Heart left ventricle (tissue), 16 donors: Measurements from ENCODE around the gene CASQ2. TPM values are rescaled to one million over a fixed set of nuclear protein-coding genes. Genes with fewer than 3 reads are reported as not detected.

Experiments used
- ATAC-seq, 4 donors: fragments of 200-7000 bp; cut with Tn5 transposase; one replicate each; pipeline ENCODE4 v1.9.1; 2020 to 2022; ENCODE audit warnings: moderate library complexity in 4 of 4, mild to moderate bottlenecking in 3 of 4, moderate number of reproducible peaks in 1 of 4
- DNase-seq, 5 donors: peaks; one replicate each; pipeline ENCODE4 v3.0.0-alpha.2; 2020
- H3K27ac ChIP-seq, 12 donors: fragments of 200-600 bp; sonication (generic) in 4 of 12; one replicate each; pipeline versions ENCODE4 v1.5.0 to v1.8.0; 2016 to 2022; ENCODE audit warnings: mild to moderate bottlenecking in 2 of 12
- H3K27me3 ChIP-seq, 9 donors: fragments of 200-600 bp; sonication (generic) in 2 of 9; one replicate each; pipeline versions ENCODE4 v1.5.1 to v1.8.0; 2016 to 2022; ENCODE audit warnings: mild to moderate bottlenecking in 3 of 9
- H3K36me3 ChIP-seq, 9 donors: fragments of 200-600 bp; sonication (generic) in 2 of 9; one replicate each; pipeline versions ENCODE4 v1.5.0 to v1.8.0; 2018 to 2022; ENCODE audit warnings: mild to moderate bottlenecking in 2 of 9
- H3K4me1 ChIP-seq, 12 donors: fragments of 200-600 bp; sonication (generic) in 4 of 12; one replicate each; pipeline versions ENCODE4 v1.5.0 to v1.8.0; 2016 to 2022; ENCODE audit warnings: mild to moderate bottlenecking in 3 of 12
- H3K4me3 ChIP-seq, 12 donors: fragments of 200-600 bp; sonication (generic) in 4 of 12; one replicate each; pipeline versions ENCODE4 v1.5.0 to v1.8.0; 2017 to 2022; ENCODE audit warnings: mild to moderate bottlenecking in 9 of 12, moderate library complexity in 4 of 12
- H3K9me3 ChIP-seq, 12 donors: fragments of 200-600 bp; sonication (generic) in 4 of 12; one replicate each; pipeline versions ENCODE4 v1.5.0 to v1.8.0; 2016 to 2022; ENCODE audit warnings: mild to moderate bottlenecking in 1 of 12
- CTCF ChIP-seq, 12 donors: fragments of 200-600 bp; sonication (generic) in 4 of 12; IDR thresholded peaks; one replicate each; pipeline versions ENCODE4 v1.5.0 to v1.8.0; 2018 to 2022; ENCODE audit warnings: antibody characterized with exemption in 12 of 12, mild to moderate bottlenecking in 5 of 12
- POLR2A ChIP-seq, 2 donors: fragments of 450-650 bp; IDR thresholded peaks; one replicate each; pipeline ENCODE4 v1.6.1; 2017; ENCODE audit warnings: antibody characterized with exemption in 2 of 2, mild to moderate bottlenecking in 2 of 2, moderate library complexity in 2 of 2
- WGBS, 4 donors: extraction: QIAGEN DNeasy Blood & Tissue Kit in 2 of 4; methylation state at CpG; one replicate each; pipeline versions ENCODE4 v1.1.5 to v1.1.7; 2013 to 2018; 5-methylcytosine and 5-hydroxymethylcytosine counted together
- intact Hi-C, 10 donors: fragments of 100-400 bp; cut with DNase I; formaldehyde crosslinking; loops; one replicate each; pipeline versions ENCODE4 v1.11.1 to v1.14.2; 2022
- polyA plus RNA-seq, 2 donors: library from polyadenylated mRNA; stranded (reverse); fragments of 200-250 nt; gene quantifications; one replicate each; pipeline ENCODE4 v1.2.3, GENCODE V29; 2013
- total RNA-seq, 9 donors: library from RNA; depleted of rRNA in 2 of 9; stranded (reverse); fragments of >200 nt in 2 of 9; fragmentation: NEBNext Ultra II Directional in 3 of 9; extraction: Animal tissue kit (Norgen Biotek cat#: 25700) in 3 of 9; gene quantifications; one replicate each; pipeline versions ENCODE4 v1.1.0 to v1.2.4, GENCODE V29; 2016 to 2023
- donor health status: ischemic (EF 13 %, LVEDD 7.1; RV severe dilation, severe dysfunction).
- donor health status: healthy with polysubstance abuse.
- donor health status: DM: no; HTN: yes; CAD: no.
- donor health status: DM: no; HTN: no; CAD: no.
- donor health status: ischemic (EF 25% LVEDD 6.9; RV normal size, moderate dysfunction).
- donor health status: ischemic (EF 25% LVEDD 5.7; RV mildly dilated, moderate dysfunction).
- donor health status: healthy.
- donor health status: DM: yes; HTN: yes; CAD: no.
- donor health status: ischemic (EF 35%, LVEDD 5.7; RV mildly dilated, moderate dysfunction).
- donor health status: nonischemic (EF 11% LVEDD 7.7; RV severe dilation, severe dysfunction).
- donor health status: DM: yes; HTN: yes; CAD: no.
- donor health status: PGD.
- donor health status: ischemic (EF 29% LVEDD 5.4; RV normal size, mild dysfunction).
- donor health status: nonischemic (EF 23%, LVEDD 6.1; RV moderate dilation, normal function).

CASQ2 gene
- total and polyA plus RNA-seq, 11 donors = 444 to 1,692 (median 895) TPM

- intact Hi-C loops = no loop called here
These were observed 113.7 kb downstream of the CASQ2 start for GRCh38 chr1:115654663-115655305.

GRCh38 chr1:115654125-115654524 lies 114.4 kb downstream of the CASQ2 start:
- WGBS, 4 donors = 78 to 89% (median 82%) methylated on average over 3 of the region's 3 CpGs

More at GRCh38 chr1:115654663-115655305, 113.7 kb downstream of the CASQ2 start:
- Histone ChIP-seq H3K4me3 (peak overlapping the region in 2 of 12 donors; percentile 7 to 8), H3K4me1 (peaks cover 5 to 60% (median 41%) of the 10 kb centered on the region in 12 donors), H3K9me3 (no peaks in the 10 kb centered on the region), H3K36me3 (peaks cover 0 to 28% (median 18%) of the 10 kb centered on the region in 9 donors), H3K27ac (peak overlapping the region in 10 of 12 donors; percentile 27 to 68 (median 46)), H3K27me3 (no peaks in the 10 kb centered on the region)
- 45 to 54% (median 50%) methylated on average over 14 of the region's 14 CpGs for WGBS, 4 donors
- peak in 4 of 5 donors; percentile 34 to 58 (median 46) for DNase-seq
- TF ChIP-seq POLR2A (IDR thresholded peaks at IDR 0.05) (no peak), CTCF (IDR thresholded peaks at IDR 0.05) (no peak)
- ATAC-seq = peak in 3 of 4 donors; percentile 70 to 78 (median 77)

GRCh38 chr1:115652236-115652788 lies 116.2 kb downstream of the CASQ2 start:
- H3K9me3 ChIP-seq = no peaks in the 10 kb centered on the region
- TF ChIP-seq POLR2A (IDR thresholded peaks at IDR 0.05) (no peak), CTCF (IDR thresholded peaks at IDR 0.05) (no peak)
- peaks cover 0 to 24% (median 16%) of the 10 kb centered on the region in 9 donors for H3K36me3 ChIP-seq
- H3K4me3 ChIP-seq = no peak overlapping the region
- 51 to 82% (median 75%) methylated on average over 2 of the region's 2 CpGs for WGBS, 4 donors
- no peaks in the 10 kb centered on the region for H3K27me3 ChIP-seq
- H3K27ac ChIP-seq = no peak overlapping the region
- DNase-seq (peak in 1 of 5 donors; percentile 38), ATAC-seq (peak; percentile 35 to 58 (median 43))
- intact Hi-C loops = no loop called here
- H3K4me1 ChIP-seq = peaks cover 5 to 78% (median 62%) of the 10 kb centered on the region in 12 donors

More at GRCh38 chr1:115654125-115654524, 114.4 kb downstream of the CASQ2 start:
- Histone ChIP-seq H3K9me3 (no peaks in the 10 kb centered on the region), H3K4me3 (no peak overlapping the region), H3K4me1 (peaks cover 5 to 66% (median 46%) of the 10 kb centered on the region in 12 donors), H3K36me3 (peaks cover 0 to 24% (median 16%) of the 10 kb centered on the region in 9 donors), H3K27ac (peak overlapping the region in 1 of 12 donors; percentile 51), H3K27me3 (no peaks in the 10 kb centered on the region)
- TF ChIP-seq CTCF (IDR thresholded peaks at IDR 0.05) (no peak), POLR2A (IDR thresholded peaks at IDR 0.05) (no peak)
- ATAC-seq (no peak), DNase-seq (no peak)
- intact Hi-C loops = no loop called here

GRCh38 chr1:115651391-115651790 lies 117.1 kb downstream of the CASQ2 start:
- DNase-seq = no peak
- Histone ChIP-seq H3K27ac (no peak overlapping the region), H3K27me3 (no peaks in the 10 kb centered on the region), H3K4me3 (no peak overlapping the region), H3K4me1 (peaks cover under 1 to 78% (median 60%) of the 10 kb centered on the region in 12 donors), H3K9me3 (no peaks in the 10 kb centered on the region), H3K36me3 (peaks cover 0 to 24% (median 16%) of the 10 kb centered on the region in 9 donors)
- TF ChIP-seq POLR2A (IDR thresholded peaks at IDR 0.05) = no peak
- TF ChIP-seq CTCF (IDR thresholded peaks at IDR 0.05) = no peak
- WGBS, 4 donors = 93 to 98% (median 96%) methylated on average over 8 of the region's 8 CpGs
- ATAC-seq = no peak
- intact Hi-C loops = no loop called here
